HCT116 (cell line): ENCODE measurements around the gene AIF1. TPM values are rescaled to one million over a fixed set of nuclear protein-coding genes. Genes with fewer than 3 reads are reported as not detected.

Source experiments
- ATAC-seq: fragments of 200-7000 bp; cut with Tn5 transposase; 2 replicates; pipeline ENCODE4 v1.9.1; 2020; ENCODE audit warnings: mild to moderate bottlenecking, moderate library complexity
- BruUV-seq: library from RNA; stranded (reverse); fragments of 400-500 nt; replicated peaks from 2 replicates; lab custom pipeline; 2021; lab: Mats Ljungman, UMichigan
- CTCF ChIA-PET: fragments of 300-600 bp; sonication (Branson Sonifier 250); formaldehyde crosslinking; loops from one replicate; lab custom pipeline; 2021; ENCODE audit warnings: antibody characterized with exemption; lab: Charles Lee
- POLR2A ChIA-PET: fragments of 300-600, 350-600 bp; sonication (Branson Sonifier 250); formaldehyde crosslinking; loops from one replicate; lab custom pipeline; 2021; ENCODE audit warnings: antibody characterized with exemption; lab: Charles Lee
- RAD21 ChIA-PET, 2 experiments: fragments of 300-600 bp; sonication (Branson Sonifier 250); formaldehyde crosslinking; loops; one replicate each; lab custom pipeline; 2023; ENCODE audit warnings: low total read pairs in 2 of 2; ENCODE audit not compliant: uncharacterized antibody in 2 of 2, unreplicated experiment in 2 of 2, low non-redundant PET in 1 of 2; lab: Charles Lee
- DNase-seq: peaks from one replicate; pipeline ENCODE4 v3.0.0-alpha.2; 2010; ENCODE audit warnings: low read depth, low spot score
- H2AFZ ChIP-seq: fragments of 200-600 bp; shearing (Covaris generic), sonication (generic); 2 replicates; pipeline ENCODE4 v1.6.1; 2017; ENCODE audit warnings: low read depth, mixed run types, mixed read lengths, antibody characterized with exemption, low read length; ENCODE audit not compliant: poor library complexity, severe bottlenecking
- H3K27ac ChIP-seq: 2 replicates; pipeline ENCODE4 v1.5.1; 2012; ENCODE audit warnings: low read depth, low read length
- H3K27me3 ChIP-seq: fragments of 200-600 bp; sonication (generic); 2 replicates; pipeline ENCODE4 v1.6.1; 2016; ENCODE audit warnings: mixed run types, low read length, mixed read lengths; ENCODE audit not compliant: insufficient read depth
- H3K36me3 ChIP-seq, 2 experiments: fragments of 200-500 bp in 1 of 2; fragments of 200-600 bp in 1 of 2; sonication (Bioruptor generic) in 1 of 2; sonication (generic) in 1 of 2; 2 replicates each; pipeline versions ENCODE4 v1.5.1 to v1.6.1; 2014 to 2016; ENCODE audit warnings: low read length in 2 of 2, inconsistent platforms in 1 of 2, mixed read lengths in 1 of 2, mixed run types in 1 of 2; ENCODE audit not compliant: insufficient read depth in 2 of 2, control insufficient read depth in 1 of 2
- H3K4me1 ChIP-seq, 2 experiments: fragments of 200-600 bp in 1 of 2; sonication (generic) in 1 of 2; 2 replicates each; pipeline versions ENCODE4 v1.5.1 to v1.6.1; 2012 to 2017; ENCODE audit warnings: low read length in 2 of 2, inconsistent platforms in 1 of 2, mild to moderate bottlenecking in 1 of 2, mixed read lengths in 1 of 2, mixed run types in 1 of 2, moderate library complexity in 1 of 2; ENCODE audit not compliant: insufficient read depth in 2 of 2, control insufficient read depth in 1 of 2
- H3K4me2 ChIP-seq: fragments of 200-600 bp; sonication (generic); 2 replicates; pipeline ENCODE4 v1.6.1; 2017; ENCODE audit warnings: mixed run types, low read length, mixed read lengths
- H3K4me3 ChIP-seq, 2 experiments: fragments of 200-600 bp in 1 of 2; sonication (generic) in 1 of 2; replicated peaks in 1 of 2; 2 replicates each; pipeline ENCODE4 v1.5.1; 2011 to 2016; ENCODE audit warnings: low read length in 2 of 2, control low read depth in 1 of 2, low read depth in 1 of 2, mild to moderate bottlenecking in 1 of 2, mixed read lengths in 1 of 2, mixed run types in 1 of 2
- H3K79me2 ChIP-seq: fragments of 200-600 bp; sonication (generic); 2 replicates; pipeline ENCODE4 v1.6.1; 2017; ENCODE audit warnings: mild to moderate bottlenecking, mixed run types, low read length, moderate library complexity, mixed read lengths; ENCODE audit not compliant: insufficient read depth
- H3K9ac ChIP-seq: fragments of 200-600 bp; sonication (generic); 2 replicates; pipeline ENCODE4 v1.6.1; 2016; ENCODE audit warnings: low read length, mixed read lengths
- H3K9me2 ChIP-seq: fragments of 200-600 bp; sonication (generic), shearing (Covaris generic); 2 replicates; pipeline ENCODE4 v1.6.1; 2017; ENCODE audit warnings: mixed run types, mild to moderate bottlenecking, moderate library complexity; ENCODE audit not compliant: insufficient read depth
- H3K9me3 ChIP-seq, 2 experiments: fragments of 200-500 bp in 1 of 2; fragments of 200-600 bp in 1 of 2; sonication (Bioruptor generic) in 1 of 2; sonication (generic) in 1 of 2; 2 replicates each; pipeline ENCODE4 v1.6.1; 2014 to 2017; ENCODE audit warnings: low read length in 2 of 2, mixed read lengths in 2 of 2, inconsistent platforms in 1 of 2, low read depth in 1 of 2, mild to moderate bottlenecking in 1 of 2, mixed run types in 1 of 2, moderate library complexity in 1 of 2; ENCODE audit not compliant: control insufficient read depth in 1 of 2, insufficient read depth in 1 of 2
- H4K20me1 ChIP-seq: fragments of 200-600 bp; sonication (generic), shearing (Covaris generic); 2 replicates; pipeline ENCODE4 v1.6.1; 2017; ENCODE audit warnings: mixed run types, mild to moderate bottlenecking, moderate library complexity; ENCODE audit not compliant: insufficient read depth
- CBX3 ChIP-seq: IDR thresholded peaks from 2 replicates; pipeline ENCODE4 v1.6.1; 2012; ENCODE audit warnings: low read depth
- CEBPB ChIP-seq: IDR thresholded peaks from 2 replicates; pipeline ENCODE4 v1.6.1; 2012; ENCODE audit warnings: low read depth
- EGR1 ChIP-seq: IDR thresholded peaks from 2 replicates; pipeline ENCODE4 v1.6.1; 2012; ENCODE audit warnings: low read depth
- ELF1 ChIP-seq: IDR thresholded peaks from 2 replicates; pipeline ENCODE4 v1.6.1; 2012; ENCODE audit warnings: low read depth, borderline replicate concordance
- EZH2phosphoT487 ChIP-seq: fragments of 200-600 bp; IDR thresholded peaks from 2 replicates; pipeline ENCODE4 v1.6.1; 2018; ENCODE audit warnings: antibody characterized with exemption, borderline replicate concordance
- FOSL1 ChIP-seq: IDR thresholded peaks from 2 replicates; pipeline ENCODE4 v1.6.1; 2012; ENCODE audit warnings: low read depth
- JUND ChIP-seq: IDR thresholded peaks from 2 replicates; pipeline ENCODE4 v1.6.1; 2012
- POLR2A ChIP-seq: IDR thresholded peaks from 2 replicates; pipeline ENCODE4 v1.7.0; 2011; ENCODE audit warnings: borderline replicate concordance; ENCODE audit not compliant: insufficient read depth, insufficient read length; ENCODE audit errors: extremely low read depth
- RAD21 ChIP-seq: IDR thresholded peaks from 2 replicates; pipeline ENCODE4 v1.6.1; 2012; ENCODE audit warnings: low read depth, mild to moderate bottlenecking
- SIN3A ChIP-seq: IDR thresholded peaks from 2 replicates; pipeline ENCODE4 v1.6.1; 2012; ENCODE audit warnings: low read depth
- SP1 ChIP-seq: IDR thresholded peaks from 2 replicates; pipeline ENCODE4 v1.6.1; 2012; ENCODE audit warnings: low read depth
- TCF7L2 ChIP-seq: IDR thresholded peaks from 2 replicates; pipeline ENCODE4 v1.7.0; 2011; ENCODE audit warnings: borderline replicate concordance, inconsistent platforms; ENCODE audit not compliant: insufficient read depth, insufficient read length; ENCODE audit errors: extremely low read depth
- YY1 ChIP-seq: IDR thresholded peaks from 2 replicates; pipeline ENCODE4 v1.6.1; 2011; ENCODE audit warnings: low read length, low read depth, moderate library complexity, mild to moderate bottlenecking; ENCODE audit not compliant: insufficient replicate concordance; ENCODE audit errors: extremely low read depth
- ZFX ChIP-seq: fragments of 450-650 bp; IDR thresholded peaks from 2 replicates; pipeline ENCODE4 v1.6.1; 2017
- intact Hi-C: fragments of 100-400 bp; cut with micrococcal nuclease; formaldehyde crosslinking; loops from 2 replicates; pipeline ENCODE4 v1.10.0; 2022
- total RNA-seq: library from RNA; stranded (reverse); gene quantifications from one replicate; pipeline ENCODE4 v1.2.1, GENCODE V29; 2021; ENCODE audit not compliant: unreplicated experiment
- TF ChIP-seq, protein P1 (sequence below): IDR thresholded peaks from 2 replicates; pipeline ENCODE4 v1.6.1; 2012; ENCODE audit warnings: low read depth
- TF ChIP-seq, protein P2 (sequence below): IDR thresholded peaks from 2 replicates; pipeline ENCODE4 v1.6.1; 2012
- TF ChIP-seq, protein P3 (sequence below), 3 experiments: fragments of 200-600 bp in 1 of 3; sonication (generic) in 1 of 3; IDR thresholded peaks in 2 of 3; conservative IDR thresholded peaks in 1 of 3; 2 replicates each; pipeline ENCODE4 v1.5.1; 2012 to 2017; ENCODE audit warnings: low read depth in 2 of 3, low read length in 2 of 3, antibody characterized with exemption in 1 of 3, borderline replicate concordance in 1 of 3, control low read depth in 1 of 3, mild to moderate bottlenecking in 1 of 3, mixed read lengths in 1 of 3, mixed run types in 1 of 3, moderate library complexity in 1 of 3; ENCODE audit not compliant: insufficient read depth in 1 of 3

Gene AIF1
- total RNA-seq, 1 experiment from 2014 or later = not detected

DNA sequence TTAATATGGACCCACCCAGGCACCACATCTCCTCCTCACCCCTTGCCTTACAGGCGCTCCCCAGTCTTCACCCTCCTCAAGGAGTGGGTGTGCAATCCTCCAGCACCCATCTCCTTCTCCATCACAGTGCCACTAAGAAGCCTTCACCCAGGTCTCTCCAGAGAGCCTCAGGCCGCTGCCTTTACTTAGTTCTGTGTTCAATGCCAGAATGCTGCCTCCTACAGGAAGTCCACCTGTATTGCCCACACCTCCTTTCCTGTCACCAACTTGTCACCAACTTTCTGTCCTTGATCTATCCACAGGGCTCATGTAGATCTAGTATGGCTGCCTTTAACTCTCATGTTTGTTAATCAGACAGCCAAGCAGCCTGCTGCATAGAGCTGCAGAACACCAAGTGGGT, 29.5 kb upstream of the AIF1 start:
- H2AFZ ChIP-seq = no peak overlapping the region
- H4K20me1 ChIP-seq = no peaks in the 10 kb centered on the region
- H3K9me3 ChIP-seq = no peaks in the 10 kb centered on the region
- DNase-seq = peak; percentile 26
- BruUV-seq = no TSS peak
- H3K27ac ChIP-seq = no peak overlapping the region
- H3K79me2 ChIP-seq = no peaks in the 10 kb centered on the region
- ChIA-PET POLR2A (no interaction called here), RAD21 (no interaction called here), CTCF (interaction anchor here (0.8 to 7.8 kb wide), 3 partner anchors 8 to 34 kb away, joined by 3 to 70 read pairs (median 5); no protein-coding TSS in a partner anchor)
- peaks cover 4 to 14% of the 10 kb centered on the region in 2 experiments; a peak in 2 of 4 replicates for H3K4me1 ChIP-seq
- H3K4me2 ChIP-seq = no peak overlapping the region
- no peaks in the 10 kb centered on the region for H3K9me2 ChIP-seq
- TF ChIP-seq EGR1 = no peak
- TF ChIP-seq EZH2phosphoT487 = no peak
- TF ChIP-seq ZFX = no peak
- no peak for TF ChIP-seq FOSL1
- no peak for TF ChIP-seq TCF7L2
- no peak for TF ChIP-seq YY1
- TF ChIP-seq, protein P1, sequence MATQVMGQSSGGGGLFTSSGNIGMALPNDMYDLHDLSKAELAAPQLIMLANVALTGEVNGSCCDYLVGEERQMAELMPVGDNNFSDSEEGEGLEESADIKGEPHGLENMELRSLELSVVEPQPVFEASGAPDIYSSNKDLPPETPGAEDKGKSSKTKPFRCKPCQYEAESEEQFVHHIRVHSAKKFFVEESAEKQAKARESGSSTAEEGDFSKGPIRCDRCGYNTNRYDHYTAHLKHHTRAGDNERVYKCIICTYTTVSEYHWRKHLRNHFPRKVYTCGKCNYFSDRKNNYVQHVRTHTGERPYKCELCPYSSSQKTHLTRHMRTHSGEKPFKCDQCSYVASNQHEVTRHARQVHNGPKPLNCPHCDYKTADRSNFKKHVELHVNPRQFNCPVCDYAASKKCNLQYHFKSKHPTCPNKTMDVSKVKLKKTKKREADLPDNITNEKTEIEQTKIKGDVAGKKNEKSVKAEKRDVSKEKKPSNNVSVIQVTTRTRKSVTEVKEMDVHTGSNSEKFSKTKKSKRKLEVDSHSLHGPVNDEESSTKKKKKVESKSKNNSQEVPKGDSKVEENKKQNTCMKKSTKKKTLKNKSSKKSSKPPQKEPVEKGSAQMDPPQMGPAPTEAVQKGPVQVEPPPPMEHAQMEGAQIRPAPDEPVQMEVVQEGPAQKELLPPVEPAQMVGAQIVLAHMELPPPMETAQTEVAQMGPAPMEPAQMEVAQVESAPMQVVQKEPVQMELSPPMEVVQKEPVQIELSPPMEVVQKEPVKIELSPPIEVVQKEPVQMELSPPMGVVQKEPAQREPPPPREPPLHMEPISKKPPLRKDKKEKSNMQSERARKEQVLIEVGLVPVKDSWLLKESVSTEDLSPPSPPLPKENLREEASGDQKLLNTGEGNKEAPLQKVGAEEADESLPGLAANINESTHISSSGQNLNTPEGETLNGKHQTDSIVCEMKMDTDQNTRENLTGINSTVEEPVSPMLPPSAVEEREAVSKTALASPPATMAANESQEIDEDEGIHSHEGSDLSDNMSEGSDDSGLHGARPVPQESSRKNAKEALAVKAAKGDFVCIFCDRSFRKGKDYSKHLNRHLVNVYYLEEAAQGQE = no peak
- no peak for TF ChIP-seq CBX3
- no peak for TF ChIP-seq SIN3A
- no peak for TF ChIP-seq CEBPB
- peak; percentile 30; the same call in 1 of the 2 replicates for TF ChIP-seq RAD21
- TF ChIP-seq, protein P2, sequence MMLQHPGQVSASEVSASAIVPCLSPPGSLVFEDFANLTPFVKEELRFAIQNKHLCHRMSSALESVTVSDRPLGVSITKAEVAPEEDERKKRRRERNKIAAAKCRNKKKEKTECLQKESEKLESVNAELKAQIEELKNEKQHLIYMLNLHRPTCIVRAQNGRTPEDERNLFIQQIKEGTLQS = no peak
- no peak for TF ChIP-seq SP1
- TF ChIP-seq ELF1 = no peak
- no peak for TF ChIP-seq JUND
- TF ChIP-seq POLR2A = no peak
- TF ChIP-seq, protein P3, sequence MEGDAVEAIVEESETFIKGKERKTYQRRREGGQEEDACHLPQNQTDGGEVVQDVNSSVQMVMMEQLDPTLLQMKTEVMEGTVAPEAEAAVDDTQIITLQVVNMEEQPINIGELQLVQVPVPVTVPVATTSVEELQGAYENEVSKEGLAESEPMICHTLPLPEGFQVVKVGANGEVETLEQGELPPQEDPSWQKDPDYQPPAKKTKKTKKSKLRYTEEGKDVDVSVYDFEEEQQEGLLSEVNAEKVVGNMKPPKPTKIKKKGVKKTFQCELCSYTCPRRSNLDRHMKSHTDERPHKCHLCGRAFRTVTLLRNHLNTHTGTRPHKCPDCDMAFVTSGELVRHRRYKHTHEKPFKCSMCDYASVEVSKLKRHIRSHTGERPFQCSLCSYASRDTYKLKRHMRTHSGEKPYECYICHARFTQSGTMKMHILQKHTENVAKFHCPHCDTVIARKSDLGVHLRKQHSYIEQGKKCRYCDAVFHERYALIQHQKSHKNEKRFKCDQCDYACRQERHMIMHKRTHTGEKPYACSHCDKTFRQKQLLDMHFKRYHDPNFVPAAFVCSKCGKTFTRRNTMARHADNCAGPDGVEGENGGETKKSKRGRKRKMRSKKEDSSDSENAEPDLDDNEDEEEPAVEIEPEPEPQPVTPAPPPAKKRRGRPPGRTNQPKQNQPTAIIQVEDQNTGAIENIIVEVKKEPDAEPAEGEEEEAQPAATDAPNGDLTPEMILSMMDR (IDR thresholded peaks at IDR 0.05 in 2 of 3, conservative IDR thresholded peaks at IDR 0.05 in 1 of 3; ENCODE audit: borderline replicate concordance in 1 of 3, insufficient read depth in 1 of 3, low read depth in 2 of 3, low read length in 2 of 3) = peak in 2 of 3 experiments; percentile 72 to 76; a peak in 4 of 6 replicates
- intact Hi-C loops = no loop called here
- H3K9ac ChIP-seq = no peak overlapping the region
- no peak overlapping the region for H3K4me3 ChIP-seq
- H3K27me3 ChIP-seq = no peaks in the 10 kb centered on the region
- H3K36me3 ChIP-seq = no peaks in the 10 kb centered on the region
- ATAC-seq = peak; percentile 55
